Urothelium cell line (cell line): ENCODE results near the gene CRTC3.
"Not testable (repeated sequence)": the region's sequence is repeated elsewhere in the genome, so short reads cannot be mapped to it uniquely, and the experiment has no call there.

Source experiments
- DNase-seq: peaks from one replicate; pipeline ENCODE4 v3.0.0; 2011; ENCODE audit warnings: low spot score, mixed read lengths
- FAIRE-seq: peaks from 2 replicates; lab custom pipeline; 2011; peaks lifted over from hg19 to GRCh38; lab: Jason Lieb, UNC

Gene CRTC3

GRCh38 chr15:90667073-90667754 is 137.5 kb downstream of the CRTC3 start:
- no peak for DNase-seq
- no peak for FAIRE-seq

DNA sequence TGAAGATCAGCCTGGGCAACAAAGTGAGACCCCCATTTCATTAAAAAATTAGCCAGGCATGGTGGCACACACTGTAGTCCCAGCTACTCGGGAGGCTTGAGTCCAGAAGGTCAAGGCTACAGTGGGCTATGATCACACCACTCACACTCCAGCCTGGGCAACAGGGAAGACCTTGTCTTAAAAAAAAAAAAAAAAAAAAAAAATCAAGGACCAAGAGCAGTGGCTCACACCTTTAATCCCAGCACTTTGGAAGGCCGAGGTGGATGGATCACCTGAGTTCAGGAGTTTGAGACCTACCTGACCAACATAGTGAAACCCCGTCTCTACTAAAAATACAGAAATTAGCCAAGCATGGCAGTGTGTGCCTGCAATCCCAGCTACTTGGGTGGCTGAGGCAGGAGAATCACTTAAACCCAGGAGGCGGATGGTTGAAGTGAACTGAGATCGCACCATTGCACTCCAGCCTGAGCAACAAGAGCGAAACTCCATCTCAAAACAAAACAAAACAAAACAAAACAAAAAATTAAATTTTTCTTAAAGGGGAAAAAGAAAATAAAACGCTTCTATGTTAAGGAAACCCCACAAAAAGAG is 138.1 kb downstream of the CRTC3 start:
- not testable (repeated sequence) for DNase-seq, FAIRE-seq

DNA sequence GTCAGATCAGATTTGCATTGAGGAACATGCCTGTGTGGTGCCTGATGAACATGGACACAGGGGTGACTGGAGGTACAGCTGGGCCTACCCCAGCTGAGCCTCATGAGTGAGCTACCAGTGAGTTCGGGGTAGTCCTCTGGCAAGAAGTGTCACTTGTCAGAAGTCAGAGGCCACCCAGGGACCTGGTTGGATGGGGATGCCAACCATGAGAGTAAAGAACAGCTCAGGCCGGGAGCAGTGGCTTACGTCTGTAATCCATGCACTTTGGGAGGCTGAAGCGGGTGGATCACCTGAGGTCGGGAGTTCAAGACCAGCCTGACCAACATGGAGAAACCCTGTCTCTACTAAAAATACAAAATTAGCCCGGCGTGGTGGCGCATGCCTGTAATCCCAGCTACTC is 140.9 kb downstream of the CRTC3 start:
- DNase-seq, FAIRE-seq: not testable (repeated sequence)

DNA sequence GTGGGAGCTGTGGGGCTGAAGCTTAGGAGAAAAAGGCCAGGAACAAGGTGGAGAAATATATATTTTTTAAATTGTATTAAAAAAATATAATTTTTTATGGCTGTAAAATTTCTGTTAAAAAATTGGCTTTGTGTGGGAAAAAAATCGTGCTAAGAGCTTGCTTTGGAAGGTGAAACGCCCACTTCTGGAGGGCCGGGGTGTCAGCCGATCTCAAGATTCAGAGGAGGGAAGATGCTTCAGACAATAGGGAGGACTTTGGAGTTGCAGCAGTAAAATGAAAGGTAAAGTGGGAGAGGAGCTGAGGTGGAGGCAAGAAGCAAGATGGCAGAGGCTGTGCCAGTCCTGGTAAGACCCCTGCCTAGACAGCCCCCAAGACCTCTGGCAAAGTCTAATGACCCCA is 141.5 kb downstream of the CRTC3 start:
- no peak for FAIRE-seq
- no peak for DNase-seq

GRCh38 chr15:90673357-90673756 is 143.6 kb downstream of the CRTC3 start:
- FAIRE-seq, DNase-seq: not testable (repeated sequence)

DNA sequence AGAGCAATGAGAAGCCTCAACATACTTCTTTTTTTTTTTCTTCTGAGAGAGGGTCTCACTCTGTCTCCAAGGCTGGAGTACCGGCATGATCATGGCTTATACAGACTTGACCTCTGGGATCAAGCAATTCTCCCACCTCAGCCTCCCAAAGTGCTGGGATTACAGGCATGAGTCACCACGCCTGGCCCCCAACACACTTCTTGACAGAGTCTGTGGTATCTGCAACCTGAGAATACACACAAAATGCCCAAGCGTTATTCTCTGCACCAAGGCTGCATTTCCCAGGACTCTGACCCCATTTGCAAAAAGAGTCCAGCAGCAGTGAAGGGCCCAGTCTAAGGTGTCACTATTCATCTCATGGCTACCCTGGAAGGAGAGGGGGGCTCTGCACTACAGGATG is 144.8 kb downstream of the CRTC3 start:
- FAIRE-seq: no peak

GRCh38 chr15:90675464-90675863 is 145.7 kb downstream of the CRTC3 start:
- DNase-seq (no peak), FAIRE-seq (no peak)

More for the DNA sequence above, 144.8 kb downstream of the CRTC3 start:
- DNase-seq: no peak

GRCh38 chr15:90677807-90678790 is 148.4 kb downstream of the CRTC3 start:
- DNase-seq: no peak
- no peak for FAIRE-seq

DNA sequence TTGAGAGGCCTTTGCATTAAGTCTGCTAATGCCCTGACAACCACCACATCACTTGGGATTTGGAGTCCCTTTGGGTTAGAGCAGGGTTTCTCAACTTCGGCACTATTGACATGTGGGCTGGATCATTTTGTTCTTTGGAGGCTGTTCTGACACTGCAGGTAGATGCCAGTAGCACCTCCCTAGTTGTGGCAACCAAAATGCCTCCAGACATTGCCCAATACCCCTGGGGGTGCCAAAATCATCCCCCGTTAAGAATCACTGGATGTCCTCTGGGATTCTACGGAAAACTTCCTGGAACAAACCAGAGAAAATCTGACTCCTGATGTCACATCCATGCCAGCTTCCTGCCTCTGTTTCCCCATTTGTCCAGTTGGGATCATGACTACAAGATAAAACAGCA is 150.2 kb downstream of the CRTC3 start:
- no peak for FAIRE-seq

GRCh38 chr15:90680371-90680935 is 150.7 kb downstream of the CRTC3 start:
- FAIRE-seq (no peak), DNase-seq (peak; percentile 70)

More for the DNA sequence above, 150.2 kb downstream of the CRTC3 start:
- DNase-seq: no peak

- DNase-seq (no peak), FAIRE-seq (no peak)
Measured at GRCh38 chr15:90681056-90681455, 151.3 kb downstream of the CRTC3 start.

- DNase-seq (peak; percentile 52), FAIRE-seq (no peak)
Measured at GRCh38 chr15:90681480-90681879, 151.8 kb downstream of the CRTC3 start.

DNA sequence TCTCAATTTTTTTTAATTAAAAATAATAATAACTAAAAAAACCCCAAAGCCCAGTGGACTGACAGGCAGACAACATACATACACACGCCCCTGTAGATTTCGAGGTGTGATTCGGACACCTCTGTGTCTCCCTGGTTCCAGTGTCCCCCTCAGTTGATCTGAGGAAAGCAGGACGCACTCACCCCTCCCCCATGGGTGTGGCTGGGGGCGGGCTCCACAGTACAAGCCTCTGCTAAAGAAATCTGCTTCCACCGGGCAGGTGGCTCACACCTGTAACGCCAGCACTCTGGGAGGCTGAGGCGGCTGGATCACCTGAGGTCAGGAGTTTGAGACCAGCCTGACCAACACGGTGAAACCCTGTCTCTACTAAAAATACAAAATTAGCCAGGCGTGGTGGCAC is 153.6 kb downstream of the CRTC3 start:
- DNase-seq (no peak), FAIRE-seq (no peak)

- FAIRE-seq: no peak
Measured at GRCh38 chr15:90683876-90684275, 154.2 kb downstream of the CRTC3 start.

GRCh38 chr15:90684281-90684680 is 154.6 kb downstream of the CRTC3 start:
- DNase-seq: no peak

More at GRCh38 chr15:90683876-90684275, 154.2 kb downstream of the CRTC3 start:
- no peak for DNase-seq

GRCh38 chr15:90685591-90686434 is 156.1 kb downstream of the CRTC3 start:
- no peak for FAIRE-seq

More at GRCh38 chr15:90684281-90684680, 154.6 kb downstream of the CRTC3 start:
- FAIRE-seq: no peak

GRCh38 chr15:90686435-90687218 is 156.9 kb downstream of the CRTC3 start:
- no peak for DNase-seq
- no peak for FAIRE-seq

More at GRCh38 chr15:90685591-90686434, 156.1 kb downstream of the CRTC3 start:
- DNase-seq: no peak

DNA sequence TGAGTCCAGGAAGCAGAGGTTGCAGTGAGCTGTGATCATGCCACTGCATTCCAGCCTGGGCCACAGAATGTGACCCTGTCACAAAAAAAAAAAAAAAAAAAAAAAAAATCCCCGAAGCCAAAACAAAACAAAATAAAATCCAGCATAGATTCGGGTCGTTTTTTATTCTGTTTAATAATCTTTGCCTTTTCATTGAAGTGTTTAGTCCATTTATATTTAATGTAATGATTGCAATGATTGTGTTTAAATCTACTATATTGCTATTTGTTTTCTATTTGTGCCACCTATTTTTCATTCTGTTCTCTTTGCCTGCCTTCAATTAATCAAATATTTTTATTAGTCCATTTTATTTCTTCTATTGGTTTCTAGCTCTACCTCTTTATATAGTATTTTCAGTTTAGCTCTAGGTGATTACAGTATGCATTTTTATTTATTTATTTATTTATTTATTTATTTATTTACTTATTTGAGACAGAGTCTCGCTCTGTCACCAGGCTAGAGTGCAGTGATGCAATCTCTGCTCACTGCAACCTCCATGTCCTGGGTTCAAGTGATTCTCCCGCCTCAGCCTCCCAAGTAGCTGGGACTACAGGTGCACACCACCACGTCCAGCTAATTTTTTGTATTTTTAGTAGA is 159.7 kb downstream of the CRTC3 start:
- not testable (repeated sequence) for FAIRE-seq, DNase-seq

GRCh38 chr15:90690585-90690984 is 160.9 kb downstream of the CRTC3 start:
- no peak for FAIRE-seq
- no peak for DNase-seq
